HL-60 (cell line): ENCODE measurements around the gene RGS6.

Source experiments
- DNase-seq, 2 experiments: peaks; one replicate each; pipeline ENCODE4 v3.0.0-alpha.2; 2010 to 2020; ENCODE audit warnings: low read depth in 1 of 2, low spot score in 1 of 2
- H3K27ac ChIP-seq: fragments of 250-450 bp; sonication (Bioruptor Pico); replicated peaks from 2 replicates; pipeline ENCODE4 v1.5.1; 2020; ENCODE audit warnings: mild to moderate bottlenecking, moderate library complexity
- H3K27me3 ChIP-seq: fragments of 250-450 bp; sonication (Bioruptor Pico); 2 replicates; pipeline ENCODE4 v1.5.1; 2021; ENCODE audit warnings: mild to moderate bottlenecking, moderate library complexity; ENCODE audit not compliant: insufficient read depth, poor library complexity, severe bottlenecking
- H3K4me3 ChIP-seq: replicated peaks from 2 replicates; pipeline ENCODE4 v1.5.1; 2011; ENCODE audit warnings: mild to moderate bottlenecking, control low read depth, low read length; ENCODE audit not compliant: insufficient read depth
- CTCF ChIP-seq: IDR thresholded peaks from one replicate; pipeline ENCODE4 v1.5.1; 2011; ENCODE audit warnings: low read length, control low read depth, inconsistent platforms; ENCODE audit not compliant: insufficient read depth
- GABPA ChIP-seq: IDR thresholded peaks from 2 replicates; pipeline ENCODE4 v1.6.1; 2012; ENCODE audit warnings: low read depth
- POLR2AphosphoS5 ChIP-seq: IDR thresholded peaks from 2 replicates; pipeline ENCODE4 v1.6.1; 2012; ENCODE audit warnings: low read depth
- REST ChIP-seq: IDR thresholded peaks from 2 replicates; pipeline ENCODE4 v1.6.1; 2012; ENCODE audit warnings: low read depth; ENCODE audit not compliant: insufficient replicate concordance
- SPI1 ChIP-seq: IDR thresholded peaks from 2 replicates; pipeline ENCODE4 v1.6.1; 2012; ENCODE audit warnings: low read depth, mild to moderate bottlenecking, borderline replicate concordance

Gene RGS6

GRCh38 chr14:71988476-71988875 is 56.2 kb downstream of the RGS6 start:
- Histone ChIP-seq H3K4me3 (no peak overlapping the region), H3K27me3 (no peaks in the 10 kb centered on the region), H3K27ac (no peak overlapping the region)
- TF ChIP-seq REST, result no peak
- no peak for TF ChIP-seq GABPA
- TF ChIP-seq SPI1, result no peak
- no peak for TF ChIP-seq CTCF
- no peak for DNase-seq

- no peak overlapping the region for H3K27ac ChIP-seq
- no peak for DNase-seq
- no peak for TF ChIP-seq GABPA
- no peak for TF ChIP-seq CTCF
- no peak overlapping the region for H3K4me3 ChIP-seq
- no peaks in the 10 kb centered on the region for H3K27me3 ChIP-seq
These were observed 56.7 kb downstream of the RGS6 start for GRCh38 chr14:71988939-71989338.

- DNase-seq, result no peak
- H3K27me3 ChIP-seq, result no peaks in the 10 kb centered on the region
- H3K27ac ChIP-seq, result no peak overlapping the region
- TF ChIP-seq SPI1, result no peak
- no peak for TF ChIP-seq POLR2AphosphoS5
- TF ChIP-seq REST, result no peak
- no peak for TF ChIP-seq CTCF
- TF ChIP-seq GABPA, result no peak
- no peak overlapping the region for H3K4me3 ChIP-seq
These were observed 62.2 kb downstream of the RGS6 start for GRCh38 chr14:71994416-71994815.

- TF ChIP-seq GABPA, result no peak
- TF ChIP-seq REST, result no peak
- TF ChIP-seq SPI1, result no peak
- no peak for TF ChIP-seq POLR2AphosphoS5
- TF ChIP-seq CTCF, result no peak
- H3K27ac ChIP-seq, result no peak overlapping the region
- DNase-seq, result no peak
- no peak overlapping the region for H3K4me3 ChIP-seq
- H3K27me3 ChIP-seq, result no peaks in the 10 kb centered on the region
These were observed 63.5 kb downstream of the RGS6 start for GRCh38 chr14:71995741-71996140.
